ENCODE measurements around the gene STK24.

STK24 gene

GRCh38 chr13:98482476-98483444 is 94.1 kb downstream of the STK24 start:
- TF ChIP-seq ZFX (IDR thresholded peaks at IDR 0.05; ENCODE audit: borderline replicate concordance) (no peak), CTCF (IDR thresholded peaks at IDR 0.05) (no peak; the same call in 1 of the 2 replicates)
- H3K27ac ChIP-seq, result no peak overlapping the region

- no peak overlapping the region for H3K27ac ChIP-seq
- TF ChIP-seq ZFX (IDR thresholded peaks at IDR 0.05; ENCODE audit: borderline replicate concordance), result no peak
- no peak for TF ChIP-seq CTCF (IDR thresholded peaks at IDR 0.05)
These were observed 95.7 kb downstream of the STK24 start for GRCh38 chr13:98480915-98481877.

GRCh38 chr13:98479496-98480003 is 97.4 kb downstream of the STK24 start:
- H3K27ac ChIP-seq, result no peak overlapping the region
- no peak for TF ChIP-seq CTCF (IDR thresholded peaks at IDR 0.05)
- TF ChIP-seq ZFX (IDR thresholded peaks at IDR 0.05; ENCODE audit: borderline replicate concordance), result no peak

GRCh38 chr13:98478189-98479129 is 98.4 kb downstream of the STK24 start:
- TF ChIP-seq ZFX (IDR thresholded peaks at IDR 0.05; ENCODE audit: borderline replicate concordance), result no peak
- TF ChIP-seq CTCF (IDR thresholded peaks at IDR 0.05), result no peak
- no peak overlapping the region for H3K27ac ChIP-seq

GRCh38 chr13:98476538-98476966 is 100.4 kb downstream of the STK24 start:
- TF ChIP-seq ZFX (IDR thresholded peaks at IDR 0.05; ENCODE audit: borderline replicate concordance) (no peak), CTCF (IDR thresholded peaks at IDR 0.05) (no peak)
- no peak overlapping the region for H3K27ac ChIP-seq

GRCh38 chr13:98476106-98476505 is 100.8 kb downstream of the STK24 start:
- TF ChIP-seq CTCF (IDR thresholded peaks at IDR 0.05) (no peak), ZFX (IDR thresholded peaks at IDR 0.05; ENCODE audit: borderline replicate concordance) (no peak)
- no peak overlapping the region for H3K27ac ChIP-seq
